NCI-H345 (cell line): ENCODE measurements around the gene DHX9.

Experiments
- DNase-seq: peaks from one replicate; lab custom pipeline; 2025; lab: John Stamatoyannopoulos, UW

DHX9 gene

DNA sequence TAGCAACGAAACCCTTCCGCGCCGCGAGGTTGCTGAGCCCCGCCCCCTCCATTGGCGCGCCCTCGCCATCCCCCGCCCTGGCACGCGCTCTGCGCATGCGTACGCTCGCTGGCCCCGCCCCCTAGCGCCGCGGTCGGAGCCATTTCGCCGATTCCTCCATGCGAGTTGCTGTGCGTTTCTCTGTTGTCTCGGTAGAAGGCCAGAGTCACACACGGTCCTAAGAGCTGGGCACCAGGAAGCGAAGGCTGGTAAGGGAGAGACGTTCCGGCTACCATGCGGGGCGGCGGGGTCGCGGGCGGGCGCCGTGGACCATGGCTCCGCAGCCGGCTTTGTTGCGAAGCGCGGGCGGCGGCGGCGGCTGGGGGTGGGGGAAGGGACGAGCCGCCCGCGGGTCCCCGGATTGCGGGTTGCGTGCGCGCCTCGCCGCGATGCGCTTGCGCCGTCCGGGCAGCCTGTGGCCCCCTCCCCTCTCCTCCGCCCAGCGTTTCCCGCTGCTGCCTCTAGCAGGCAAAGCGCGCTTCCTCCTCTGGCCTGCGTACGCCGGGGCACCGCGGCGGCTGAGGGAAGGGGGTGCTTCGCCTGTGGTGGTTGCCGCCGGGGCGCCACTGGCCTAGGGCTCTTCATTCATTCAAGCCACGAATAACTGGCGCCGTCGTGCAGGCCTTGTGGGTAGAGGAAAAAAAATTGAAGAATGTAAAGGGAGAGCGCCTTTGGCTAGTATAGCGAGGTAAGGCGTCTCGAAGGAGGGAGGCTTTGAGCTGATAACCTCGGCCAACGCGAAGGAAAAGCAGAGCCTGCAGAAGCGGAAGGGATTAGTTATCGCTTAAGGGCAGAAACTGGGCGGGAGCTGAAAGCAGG lies at the start of gene DHX9:
TSS of gene DHX9 (plus strand) at position 139 of the 858 bp plus-strand sequence. CDS start 3,220 bp downstream, outside the sequence.
- DNase-seq, result peak; percentile 94

- no peak for DNase-seq
Observed at GRCh38 chr1:182791281-182792179, 47.6 kb upstream of the DHX9 start.

GRCh38 chr1:182794091-182794490 lies 45.1 kb upstream of the DHX9 start:
- no peak for DNase-seq

- DNase-seq, result no peak
Observed at GRCh38 chr1:182794676-182795201, 44.4 kb upstream of the DHX9 start.

GRCh38 chr1:182795563-182796228 lies 43.5 kb upstream of the DHX9 start:
- DNase-seq, result no peak

GRCh38 chr1:182802006-182802803 lies 36.9 kb upstream of the DHX9 start:
- no peak for DNase-seq

DNA sequence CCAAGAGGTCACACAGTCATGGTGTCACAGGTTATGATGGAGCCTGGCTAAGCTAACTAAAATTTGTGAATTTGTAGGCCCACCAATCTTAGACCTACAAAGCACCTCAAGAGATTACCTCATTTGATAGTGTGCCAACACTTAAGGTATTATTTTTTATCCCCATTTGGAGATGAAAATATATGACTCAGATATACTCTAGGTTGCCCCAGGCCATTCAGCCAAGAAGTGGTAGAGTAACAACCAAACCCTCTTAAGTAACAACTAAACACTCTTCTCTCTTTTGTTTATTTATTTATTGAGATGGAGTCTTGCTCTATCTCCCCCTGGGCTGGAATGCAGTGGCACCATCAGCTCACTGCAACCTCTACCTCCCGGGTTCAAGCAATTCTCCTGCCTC lies 35.3 kb upstream of the DHX9 start:
- no peak for DNase-seq

DNA sequence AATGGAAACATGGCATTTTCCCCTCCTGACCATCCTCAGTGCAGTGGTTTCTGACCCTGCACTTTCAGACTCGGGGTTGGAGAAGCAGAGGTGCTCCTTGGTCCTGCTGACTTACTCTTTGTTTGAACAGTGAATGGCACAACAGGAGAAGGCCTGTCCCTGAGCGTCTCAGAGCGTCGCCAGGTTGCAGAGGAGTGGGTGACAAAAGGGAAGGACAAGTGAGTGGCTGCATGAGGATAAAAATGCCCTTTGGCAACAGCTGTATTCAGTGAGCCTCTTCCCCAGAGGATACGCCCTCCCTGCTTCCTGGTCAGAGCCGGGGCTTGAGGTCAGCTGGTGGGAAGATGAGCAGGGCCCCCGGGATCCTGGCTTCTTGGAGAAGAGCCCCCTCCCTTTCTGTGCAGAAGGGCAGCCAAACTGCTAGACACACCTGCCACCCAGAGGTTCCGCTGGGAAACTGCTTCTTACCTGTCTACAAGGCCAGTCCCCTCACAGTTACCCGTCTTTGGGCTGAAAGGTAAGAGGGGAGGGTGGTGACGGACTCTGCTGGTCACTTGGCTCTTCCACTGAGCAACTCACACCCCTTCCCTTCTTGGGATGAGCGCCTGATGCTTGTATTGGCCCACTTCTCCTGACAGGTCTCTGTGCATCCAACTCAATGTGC lies 33.0 kb upstream of the DHX9 start:
- peak; percentile 54 for DNase-seq

- DNase-seq, result no peak
Observed at GRCh38 chr1:182807907-182808306, 31.2 kb upstream of the DHX9 start.

- no peak for DNase-seq
Observed at GRCh38 chr1:182809414-182809957, 29.7 kb upstream of the DHX9 start.

GRCh38 chr1:182811975-182812722 lies 27.0 kb upstream of the DHX9 start:
- DNase-seq, result no peak

DNA sequence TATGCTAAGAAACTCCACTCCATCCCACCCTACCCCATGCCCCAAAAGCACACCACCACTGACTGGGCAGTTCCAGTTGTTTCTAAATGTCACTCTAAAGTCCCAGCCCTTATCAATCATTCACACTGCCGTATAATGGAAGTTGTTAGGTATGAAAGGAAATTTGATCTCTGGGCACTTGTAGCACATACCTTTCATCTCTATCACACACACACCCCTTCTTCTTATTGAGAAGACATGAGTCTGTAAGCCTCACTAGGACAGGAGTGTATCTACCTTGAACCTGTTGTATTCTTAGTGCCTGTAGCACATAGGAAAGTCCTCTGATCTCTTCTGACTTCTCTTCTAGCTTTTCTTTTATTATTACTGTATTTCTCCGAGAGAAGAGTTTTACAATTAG lies 22.3 kb upstream of the DHX9 start:
- no peak for DNase-seq

DNA sequence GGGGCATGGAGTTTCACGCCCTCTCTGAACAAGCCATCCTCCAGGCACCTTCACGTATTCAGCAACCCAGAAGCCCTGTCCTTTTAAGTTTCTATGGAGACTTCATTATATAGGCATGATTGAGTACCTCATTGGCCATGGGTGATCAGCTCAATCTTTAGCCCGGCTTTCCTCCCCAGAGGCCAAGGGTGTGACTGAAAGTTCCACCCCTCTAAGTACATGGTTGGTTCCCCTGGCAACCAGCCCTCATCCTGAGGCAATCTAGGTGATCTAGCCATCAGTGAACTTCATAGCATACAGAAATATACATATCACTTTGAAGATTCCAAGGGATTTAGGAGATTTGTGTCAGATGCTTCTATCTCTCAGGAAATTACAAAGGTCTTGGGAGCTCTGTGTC lies 21.3 kb upstream of the DHX9 start:
- no peak for DNase-seq

DNA sequence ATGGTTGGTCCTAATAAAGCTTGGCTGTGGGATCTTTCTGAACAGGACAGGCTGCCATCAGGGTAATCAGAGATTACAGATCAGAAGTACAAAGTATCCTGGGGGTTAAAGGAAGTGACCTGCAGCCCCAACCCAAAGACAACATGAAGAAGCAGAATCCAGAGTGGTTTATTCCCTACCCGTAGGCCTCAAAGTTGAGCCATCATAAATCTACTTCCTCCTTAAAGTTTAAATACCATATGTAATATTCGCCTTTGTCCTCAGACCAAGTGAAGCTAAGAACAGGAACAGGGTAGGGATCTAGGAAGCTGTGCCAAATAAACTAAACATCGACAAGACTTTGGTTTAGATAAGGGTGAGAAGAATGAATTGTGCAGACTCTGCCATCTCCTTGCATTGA lies 15.9 kb upstream of the DHX9 start:
- no peak for DNase-seq

DNA sequence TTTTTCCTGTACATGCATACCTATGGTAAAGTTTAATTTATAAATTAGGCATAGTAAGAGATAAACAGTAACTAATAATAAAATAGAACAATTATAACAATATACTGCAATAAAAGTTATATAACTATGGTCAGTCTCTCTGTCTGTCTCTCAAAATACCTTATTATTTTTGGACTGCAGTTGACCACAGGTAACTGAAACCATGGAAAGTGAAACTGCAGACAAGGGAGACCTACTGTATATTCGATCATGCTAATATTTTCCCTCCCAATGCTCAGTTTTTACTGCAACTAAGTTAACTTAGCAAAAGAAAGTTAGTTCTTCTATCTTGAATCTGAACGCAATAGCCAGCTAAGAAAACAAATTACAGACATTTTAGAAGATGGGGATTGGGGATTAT lies 12.3 kb upstream of the DHX9 start:
- DNase-seq, result no peak

DNA sequence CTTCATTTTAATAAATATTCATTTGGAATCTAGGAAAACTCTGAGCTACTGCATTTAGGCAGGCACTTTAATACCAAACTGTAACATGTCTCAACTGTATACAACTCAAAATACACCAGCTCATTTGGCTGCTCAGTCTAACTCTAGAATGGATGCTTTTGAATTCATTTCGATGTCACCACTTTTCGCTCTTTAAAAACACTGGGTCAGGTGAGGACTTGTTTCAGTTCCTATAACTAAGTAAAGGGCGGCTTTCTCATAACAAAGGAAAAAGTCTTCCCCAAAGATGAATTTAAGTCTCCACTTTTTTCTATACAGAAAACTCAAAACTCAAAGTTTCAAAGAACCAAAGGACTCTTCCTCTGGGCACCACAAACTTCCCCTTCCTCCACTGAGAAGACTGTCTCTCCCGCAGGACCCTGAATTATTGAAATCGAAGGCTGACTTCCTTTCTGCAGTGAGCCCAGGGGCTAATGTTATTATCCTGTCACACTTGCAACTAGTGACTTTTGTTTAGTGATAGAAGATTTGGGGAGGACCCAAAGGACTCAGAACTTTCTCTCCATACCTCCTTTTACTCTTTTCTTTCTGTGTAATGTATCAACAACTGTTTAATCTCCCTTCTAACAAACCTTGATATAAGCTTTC lies 9.7 kb upstream of the DHX9 start:
- DNase-seq, result no peak

DNA sequence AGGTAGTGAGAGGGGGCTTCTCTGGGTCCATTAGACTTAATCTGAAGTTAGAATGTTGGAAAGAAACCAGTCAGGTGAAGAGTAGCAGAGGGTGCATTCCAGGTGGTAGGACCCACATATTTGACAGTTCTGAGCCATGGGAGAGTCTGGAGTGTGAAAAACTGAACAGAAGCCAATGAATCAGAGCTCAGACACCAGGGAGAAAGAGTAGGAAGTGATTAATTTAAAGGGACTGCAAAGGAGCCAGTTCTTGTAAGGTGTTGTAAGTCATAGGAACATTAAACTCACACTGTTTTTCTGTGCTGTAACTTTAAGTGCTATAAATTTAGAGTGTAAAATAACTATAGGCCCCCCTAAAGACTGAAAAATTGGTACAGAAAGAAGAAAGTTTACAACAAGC lies 5.9 kb upstream of the DHX9 start:
- DNase-seq, result no peak

DNA sequence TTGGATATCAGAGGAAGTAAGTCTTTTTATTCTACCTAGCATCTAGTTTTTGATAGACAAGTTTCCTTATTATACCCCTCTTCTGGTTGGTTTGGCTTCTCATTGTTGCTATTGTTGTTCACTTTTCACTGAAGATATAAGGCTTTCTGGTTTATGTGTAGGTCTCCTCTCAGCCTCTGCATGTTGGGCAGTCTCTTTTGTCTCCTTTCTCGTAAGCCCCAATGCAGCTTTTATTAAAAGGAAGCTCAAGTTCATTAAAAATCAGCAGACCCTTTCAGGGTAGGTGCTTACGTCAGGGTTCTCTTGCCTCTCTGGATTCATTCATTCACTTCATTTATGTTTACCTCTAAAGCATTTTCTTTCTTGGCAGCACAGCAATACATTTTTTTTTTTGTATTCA lies 4.8 kb upstream of the DHX9 start:
- DNase-seq, result no peak

DNA sequence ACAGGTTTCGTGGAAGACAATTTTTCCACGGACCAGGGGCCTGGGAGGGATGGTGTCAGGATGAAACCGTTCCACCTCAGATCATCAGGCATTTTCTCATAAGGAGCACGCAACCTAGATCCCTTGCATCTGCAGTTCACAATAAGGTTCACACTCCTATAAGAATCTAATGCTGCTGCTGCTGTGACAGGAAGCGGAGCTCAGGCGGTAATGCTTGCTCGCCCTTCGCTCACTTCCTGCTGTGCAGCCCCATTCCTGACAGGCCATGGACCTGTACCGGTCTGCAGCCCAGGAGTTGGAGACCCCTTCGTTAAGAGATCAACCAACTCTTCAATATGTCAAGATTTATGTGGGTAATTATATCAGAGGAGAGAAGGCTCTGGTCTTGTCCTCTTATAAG lies 3.3 kb upstream of the DHX9 start:
- no peak for DNase-seq
